NCI-H1436 (cell line): Measurements from ENCODE around the gene IQCE.
"Not testable (repeated sequence)": the region's sequence is repeated elsewhere in the genome, so short reads cannot be mapped to it uniquely, and the experiment has no call there.

Experiments used
- DNase-seq: peaks from one replicate; lab custom pipeline; 2025; lab: John Stamatoyannopoulos, UW

The IQCE gene

DNA sequence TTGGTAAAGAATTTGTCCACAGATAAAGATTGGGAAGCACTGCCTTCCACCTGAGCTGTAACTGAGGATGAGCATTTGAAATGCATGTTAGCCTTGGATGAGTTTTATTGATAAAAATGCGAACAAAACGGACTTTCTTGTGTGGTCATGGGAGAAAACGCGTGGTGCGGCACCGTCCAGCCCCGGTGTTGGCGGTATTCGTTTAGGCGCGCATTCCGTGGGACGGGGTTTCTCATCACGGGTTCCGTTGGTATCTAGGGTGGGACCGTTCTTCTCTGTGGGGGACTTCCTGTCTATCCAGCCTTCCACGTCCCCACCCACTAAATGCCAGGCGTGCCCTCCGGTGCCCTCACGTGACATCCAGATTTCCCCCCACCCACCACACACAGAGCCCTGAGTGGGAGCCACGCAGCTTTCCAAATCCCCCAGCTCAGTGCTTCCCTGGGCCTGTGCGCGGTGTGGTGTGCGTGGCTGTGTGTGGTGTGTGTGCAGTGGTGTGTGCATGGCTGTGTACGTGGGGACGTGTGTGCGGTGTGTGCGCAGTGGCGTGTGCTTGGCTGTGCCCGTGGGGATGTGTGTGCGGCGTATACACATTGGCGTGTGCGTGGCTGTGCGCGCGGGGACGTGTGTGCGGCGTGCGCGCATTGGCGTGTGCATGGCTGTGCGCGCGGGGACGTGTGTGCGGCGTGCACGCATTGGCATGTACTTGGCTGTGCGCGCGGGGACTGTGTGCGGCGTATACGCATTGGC is 18.1 kb downstream of the IQCE start:
- no peak for DNase-seq

DNA sequence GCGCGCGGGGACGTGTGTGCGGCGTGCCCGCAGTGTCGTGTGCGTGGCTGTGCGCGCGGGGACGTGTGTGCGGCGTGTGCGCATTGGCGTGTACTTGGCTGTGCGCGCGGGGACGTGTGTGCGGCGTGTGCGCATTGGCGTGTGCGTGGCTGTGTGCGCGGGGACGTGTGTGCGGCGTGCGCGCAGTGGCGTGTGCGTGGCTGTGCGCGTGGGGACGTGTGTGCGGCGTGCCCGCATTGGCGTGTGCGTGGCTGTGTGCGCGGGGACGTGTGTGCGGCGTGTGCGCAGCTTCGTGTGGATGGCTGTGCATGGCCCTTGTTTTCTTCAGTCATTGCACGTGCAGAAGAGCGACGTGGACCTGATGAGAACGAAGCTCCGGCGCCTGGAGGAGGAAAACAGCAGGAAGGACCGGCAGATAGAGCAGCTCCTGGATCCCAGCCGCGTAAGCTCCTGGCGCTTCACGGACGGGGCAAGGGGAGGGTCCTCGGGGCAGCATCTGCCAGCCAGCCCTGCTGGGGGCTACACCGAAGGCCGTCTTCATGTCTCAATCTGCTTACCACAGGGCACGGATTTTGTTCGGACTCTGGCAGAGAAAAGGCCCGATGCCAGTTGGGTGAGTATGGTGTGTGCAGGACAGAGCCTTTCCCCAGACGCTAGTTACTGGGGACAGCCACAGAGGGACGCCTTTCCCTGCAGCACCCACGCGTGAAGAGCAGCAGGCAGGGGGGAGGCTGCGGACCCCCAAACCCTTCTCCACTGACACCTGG is 19.3 kb downstream of the IQCE start:
- no peak for DNase-seq

DNA sequence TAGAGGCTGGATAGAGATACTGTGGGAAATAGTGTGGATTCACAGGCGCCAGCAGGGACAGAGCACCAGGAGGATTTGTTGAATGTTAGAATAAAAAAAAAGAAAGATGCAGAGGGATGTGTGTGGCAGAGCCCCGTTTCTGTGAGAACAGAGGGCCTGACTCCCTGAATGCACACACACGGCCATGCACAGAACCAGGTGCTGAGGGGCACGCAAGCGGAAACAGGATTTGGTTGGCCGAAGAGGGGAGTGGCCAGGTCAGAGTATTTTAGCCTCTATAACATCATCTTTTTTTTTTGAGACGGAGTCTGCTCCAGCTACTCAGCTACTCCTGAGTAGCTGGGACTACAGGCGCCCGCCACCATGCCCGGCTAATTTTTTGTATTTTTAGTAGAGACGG is 21.9 kb downstream of the IQCE start:
- no peak for DNase-seq

- no peak for DNase-seq
Measured at GRCh38 chr7:2582006-2582735, 23.4 kb downstream of the IQCE start.

DNA sequence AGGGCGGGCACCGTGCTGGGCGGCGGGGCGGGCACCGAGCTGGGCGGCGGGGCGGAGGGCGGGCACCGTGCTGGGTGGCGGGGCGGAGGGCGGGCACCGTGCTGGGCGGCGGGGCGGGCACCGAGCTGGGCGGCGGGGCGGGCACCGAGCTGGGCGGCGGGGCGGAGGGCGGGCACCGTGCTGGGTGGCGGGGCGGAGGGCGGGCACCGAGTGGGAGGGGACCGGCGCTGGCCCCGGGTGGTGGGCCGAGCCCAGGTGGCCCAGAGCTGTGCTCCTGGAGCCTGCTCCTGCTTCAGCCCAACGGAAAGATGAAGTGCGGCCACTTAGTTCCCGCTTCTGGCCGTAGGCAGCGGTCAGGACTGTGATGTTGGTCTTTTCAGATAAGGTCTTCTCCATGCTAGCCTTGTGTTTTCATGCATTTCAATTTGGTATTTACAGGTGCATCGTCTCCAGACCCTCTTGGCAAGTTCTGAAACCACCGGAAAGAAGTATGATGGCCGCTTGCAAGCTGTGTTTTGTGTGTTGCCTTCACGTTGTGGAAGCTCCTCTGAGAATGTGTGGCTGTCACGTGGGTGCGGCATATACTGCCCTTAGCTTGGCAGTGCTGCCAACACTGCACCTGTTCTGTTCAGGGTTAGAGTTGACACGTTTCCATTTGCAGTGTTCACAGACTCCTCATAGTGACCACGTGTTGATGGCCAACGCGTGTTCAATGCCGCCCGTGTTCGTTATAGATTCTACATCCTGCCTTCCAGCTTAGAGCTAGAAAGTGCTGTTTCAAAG is 25.2 kb downstream of the IQCE start:
- no peak for DNase-seq

- DNase-seq = no peak
Measured at GRCh38 chr7:2585446-2585845, 26.7 kb downstream of the IQCE start.

- no peak for DNase-seq
Measured at GRCh38 chr7:2586326-2587020, 27.7 kb downstream of the IQCE start.

DNA sequence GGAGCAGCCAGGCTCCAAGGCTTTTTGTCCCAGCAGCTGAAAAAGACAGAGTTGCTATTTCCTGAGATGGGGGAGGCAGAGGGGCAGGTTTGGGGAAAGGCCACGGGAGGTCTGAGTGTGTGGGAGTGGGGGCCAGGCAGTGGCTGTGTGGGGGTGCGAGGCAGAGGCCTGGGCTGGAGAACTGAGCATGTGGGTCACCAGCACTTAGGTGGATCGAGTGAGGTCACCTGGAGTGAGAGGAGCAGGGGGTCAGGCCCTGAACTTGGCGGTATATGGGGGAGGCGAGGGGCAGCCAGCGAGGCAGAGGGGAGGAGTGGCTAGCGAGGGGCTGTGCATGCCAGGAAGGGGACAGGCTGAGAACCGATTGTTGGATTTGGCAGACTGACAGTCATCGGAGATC is 28.4 kb downstream of the IQCE start:
- DNase-seq = no peak

GRCh38 chr7:2587778-2588177 is 29.0 kb downstream of the IQCE start:
- DNase-seq = no peak

- no peak for DNase-seq
Measured at GRCh38 chr7:2589341-2589740, 30.6 kb downstream of the IQCE start.

DNA sequence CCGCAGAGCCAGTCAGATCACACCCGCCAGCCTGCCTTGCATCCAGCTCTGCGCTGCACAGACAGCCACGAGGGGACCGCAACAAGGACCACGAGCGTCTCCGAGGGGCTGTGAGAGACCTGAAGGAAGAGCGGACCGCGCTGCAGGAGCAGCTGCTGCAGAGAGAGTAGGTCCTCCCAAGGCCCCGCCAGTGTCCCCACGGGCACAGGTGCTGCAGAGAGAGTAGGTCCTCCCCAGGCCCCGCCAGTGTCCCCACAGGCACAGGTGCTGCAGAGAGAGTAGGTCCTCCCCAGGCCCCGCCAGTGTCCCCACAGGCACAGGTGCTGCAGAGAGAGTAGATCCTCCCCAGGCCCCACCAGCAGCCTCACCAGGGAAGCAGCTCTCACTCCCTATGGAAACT is 31.2 kb downstream of the IQCE start:
- not testable (repeated sequence) for DNase-seq

- no peak for DNase-seq
Measured at GRCh38 chr7:2592375-2592865, 33.6 kb downstream of the IQCE start.

GRCh38 chr7:2593036-2593727 is 34.4 kb downstream of the IQCE start:
- no peak for DNase-seq

DNA sequence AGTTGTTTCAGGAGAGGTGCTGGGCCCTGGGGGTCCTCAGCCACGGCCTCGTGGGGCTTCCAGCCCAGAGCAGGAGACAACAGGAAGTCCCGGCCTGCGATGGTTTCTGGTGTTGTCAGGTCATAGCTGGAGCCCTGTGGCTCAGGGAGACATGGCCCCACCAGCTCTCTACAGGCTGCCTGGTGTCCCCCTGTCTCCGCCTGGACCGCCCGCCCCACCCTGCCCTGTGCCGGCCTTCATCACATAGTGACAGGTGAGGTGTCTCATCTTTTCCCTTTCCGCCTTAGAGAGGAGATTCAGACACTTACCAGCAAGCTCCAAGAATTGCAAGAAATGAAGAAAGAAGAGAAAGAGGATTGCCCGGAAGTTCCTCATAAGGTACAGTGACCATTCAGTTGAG is 35.8 kb downstream of the IQCE start:
- DNase-seq = no peak

- no peak for DNase-seq
Measured at GRCh38 chr7:2595258-2595860, 36.6 kb downstream of the IQCE start.

DNA sequence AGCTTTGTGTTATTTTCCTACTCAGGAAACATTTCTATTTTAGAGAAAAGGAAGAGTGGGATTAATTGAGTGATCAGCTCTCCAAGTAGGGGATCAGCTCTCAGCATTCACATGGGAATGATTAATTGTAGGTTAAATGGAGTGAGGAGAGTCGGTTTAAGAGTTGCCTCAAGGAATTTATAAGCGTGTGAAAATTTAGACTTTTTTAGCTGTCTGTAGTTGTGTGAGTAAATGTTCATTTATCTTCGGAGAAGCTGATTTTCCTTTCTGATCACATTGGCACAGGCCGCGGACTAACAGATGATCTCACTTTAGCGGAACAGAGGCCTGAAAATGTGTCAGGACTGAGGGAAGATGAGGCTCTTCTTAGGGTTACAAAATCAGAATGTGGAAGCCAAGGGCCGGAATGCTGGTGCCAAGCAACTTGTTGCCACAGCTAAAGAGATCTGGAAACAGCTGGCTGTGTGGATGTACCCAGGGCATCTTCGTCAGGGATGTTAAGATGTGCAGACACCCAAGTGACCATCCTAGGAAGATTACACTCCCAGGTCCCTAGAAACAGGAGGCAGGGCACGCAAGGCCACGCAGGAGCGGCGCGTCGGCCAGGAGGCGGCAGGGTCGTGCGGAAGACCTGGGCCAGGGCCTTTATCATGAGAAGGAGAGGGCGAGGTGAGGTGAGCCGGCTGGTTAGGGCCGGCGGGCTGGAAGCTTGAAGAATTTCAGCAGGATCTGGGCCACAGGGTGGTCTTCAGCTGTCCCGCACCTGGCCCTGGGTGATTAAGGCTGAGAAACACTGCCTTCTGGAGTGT is 37.9 kb downstream of the IQCE start:
- DNase-seq = no peak

DNA sequence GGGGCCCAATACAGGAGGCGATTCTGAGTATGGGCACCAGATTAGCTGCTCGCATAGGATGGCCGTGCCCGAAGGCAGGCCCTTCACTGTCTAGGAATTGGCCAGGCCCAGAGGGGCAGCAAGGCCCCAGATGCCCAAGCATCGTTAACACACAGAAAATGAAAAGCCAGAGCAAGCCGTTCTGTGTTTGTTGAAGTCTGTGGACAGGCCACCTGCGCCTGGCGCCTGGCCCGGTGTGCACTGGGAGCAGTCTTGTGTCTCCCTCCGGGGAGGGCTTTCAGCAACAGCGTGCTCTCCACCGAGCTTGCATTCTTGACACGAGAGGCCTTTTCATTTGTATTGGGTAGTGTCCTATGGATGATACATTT is 38.5 kb downstream of the IQCE start:
- DNase-seq = no peak

- DNase-seq = no peak
Measured at GRCh38 chr7:2598154-2598823, 39.5 kb downstream of the IQCE start.

DNA sequence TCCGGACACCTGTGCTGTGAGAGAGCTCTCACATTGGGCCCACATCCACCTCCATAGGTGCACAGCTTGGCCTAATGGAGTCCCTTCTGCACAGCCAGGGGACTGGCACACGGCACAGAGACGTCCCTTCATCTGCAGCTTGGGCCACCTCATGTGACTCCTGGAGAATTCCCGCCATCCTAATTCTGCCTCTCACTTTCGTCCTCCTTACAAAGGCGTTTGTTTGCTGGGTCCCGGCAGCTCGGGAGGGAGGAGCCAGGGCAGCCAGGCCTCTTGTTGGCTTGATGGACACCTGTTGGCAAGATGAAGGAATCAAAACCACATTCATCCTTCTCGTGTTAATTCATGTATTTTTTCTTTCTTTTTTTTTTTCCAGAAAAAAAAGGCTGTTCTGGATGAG is 42.3 kb downstream of the IQCE start:
- DNase-seq = no peak
